GM06990 (cell line): ENCODE results near the gene SLFN11.

Experiments
- DNase-seq: peaks from one replicate; pipeline ENCODE4 v3.0.0-alpha.2; 2011; ENCODE audit not compliant: insufficient read length; ENCODE audit errors: extremely low read depth
- H3K27me3 ChIP-seq: replicated peaks from 2 replicates; pipeline ENCODE4 v1.6.0; 2011; ENCODE audit warnings: low read length; ENCODE audit not compliant: control insufficient read depth, insufficient read depth
- H3K36me3 ChIP-seq: 2 replicates; pipeline ENCODE4 v1.5.1; 2011; ENCODE audit warnings: low read length; ENCODE audit not compliant: control insufficient read depth, insufficient read depth
- H3K4me3 ChIP-seq: replicated peaks from 2 replicates; pipeline ENCODE4 v1.5.1; 2011; ENCODE audit warnings: low read depth, mild to moderate bottlenecking, control low read depth, low read length
- CTCF ChIP-seq: IDR thresholded peaks from 2 replicates; pipeline ENCODE4 v1.5.1; 2011; ENCODE audit warnings: low read length, control low read depth, mild to moderate bottlenecking, inconsistent platforms; ENCODE audit not compliant: insufficient read depth, poor library complexity, severe bottlenecking

Gene SLFN11

GRCh38 chr17:35371934-35372333, 1.5 kb downstream of the SLFN11 start:
- H3K4me3 ChIP-seq = peak overlapping the region; percentile 78
- TF ChIP-seq CTCF = no peak
- H3K27me3 ChIP-seq = no peaks in the 10 kb centered on the region
- H3K36me3 ChIP-seq = no peaks in the 10 kb centered on the region
- no peak for DNase-seq

GRCh38 chr17:35368081-35368830, 5.2 kb downstream of the SLFN11 start:
- DNase-seq = peak; percentile 74
- TF ChIP-seq CTCF = no peak
- no peaks in the 10 kb centered on the region for H3K27me3 ChIP-seq
- H3K4me3 ChIP-seq = peak overlapping the region; percentile 27
- H3K36me3 ChIP-seq = peaks cover 2% of the 10 kb centered on the region

GRCh38 chr17:35361027-35361426, 12.4 kb downstream of the SLFN11 start:
- Histone ChIP-seq H3K36me3 (peaks cover 2% of the 10 kb centered on the region), H3K27me3 (no peaks in the 10 kb centered on the region), H3K4me3 (no peak overlapping the region)
- no peak for TF ChIP-seq CTCF
- DNase-seq = no peak

GRCh38 chr17:35359398-35359797, 14.0 kb downstream of the SLFN11 start:
- peaks cover 2% of the 10 kb centered on the region; the same call in 1 of the 2 replicates for H3K36me3 ChIP-seq
- TF ChIP-seq CTCF = no peak
- no peak for DNase-seq

GRCh38 chr17:35352284-35352683, 21.1 kb downstream of the SLFN11 start:
- DNase-seq = no peak
- H3K4me3 ChIP-seq = no peak overlapping the region
- no peaks in the 10 kb centered on the region; the same call in 1 of the 2 replicates for H3K36me3 ChIP-seq
- TF ChIP-seq CTCF = no peak
- H3K27me3 ChIP-seq = no peaks in the 10 kb centered on the region

More at GRCh38 chr17:35359398-35359797, 14.0 kb downstream of the SLFN11 start:
- no peak overlapping the region for H3K4me3 ChIP-seq
- no peaks in the 10 kb centered on the region for H3K27me3 ChIP-seq
